ENCODE measurements around the gene RANBP9. TPM values are rescaled to one million over a fixed set of nuclear protein-coding genes. Genes with fewer than 3 reads are reported as not detected.

Gene RANBP9
- total and polyA plus RNA-seq, 2 of the 13 experiments (the other 11 are each of a cell fraction or from before 2014, with no cell fraction given): 26.6 to 30.6 TPM

- TF ChIP-seq E2F1 (CRISPR knock-in tag; IDR thresholded peaks at IDR 0.05): no peak
- TF ChIP-seq ZMYM2 (CRISPR knock-in tag; IDR thresholded peaks at IDR 0.05): no peak
- no peak for TF ChIP-seq KDM5B (CRISPR knock-in tag; IDR thresholded peaks at IDR 0.05; ENCODE audit: borderline replicate concordance)
- TF ChIP-seq NFE2L2 (IDR thresholded peaks at IDR 0.05; ENCODE audit: low read length): no peak
- no peak; the same call in 1 of the 2 replicates for TF ChIP-seq SNAPC2 (CRISPR knock-in tag; IDR thresholded peaks at IDR 0.05)
- TF ChIP-seq SRSF1 (optimal IDR thresholded peaks at IDR 0.05; ENCODE audit: low read depth, low read length): no peak
- TF ChIP-seq, protein P1, sequence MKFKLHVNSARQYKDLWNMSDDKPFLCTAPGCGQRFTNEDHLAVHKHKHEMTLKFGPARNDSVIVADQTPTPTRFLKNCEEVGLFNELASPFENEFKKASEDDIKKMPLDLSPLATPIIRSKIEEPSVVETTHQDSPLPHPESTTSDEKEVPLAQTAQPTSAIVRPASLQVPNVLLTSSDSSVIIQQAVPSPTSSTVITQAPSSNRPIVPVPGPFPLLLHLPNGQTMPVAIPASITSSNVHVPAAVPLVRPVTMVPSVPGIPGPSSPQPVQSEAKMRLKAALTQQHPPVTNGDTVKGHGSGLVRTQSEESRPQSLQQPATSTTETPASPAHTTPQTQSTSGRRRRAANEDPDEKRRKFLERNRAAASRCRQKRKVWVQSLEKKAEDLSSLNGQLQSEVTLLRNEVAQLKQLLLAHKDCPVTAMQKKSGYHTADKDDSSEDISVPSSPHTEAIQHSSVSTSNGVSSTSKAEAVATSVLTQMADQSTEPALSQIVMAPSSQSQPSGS (CRISPR knock-in tag; IDR thresholded peaks at IDR 0.05): no peak
- TF ChIP-seq ZSCAN22 (CRISPR knock-in tag; IDR thresholded peaks at IDR 0.05): no peak
- TF ChIP-seq ZNF788 (CRISPR knock-in tag; IDR thresholded peaks at IDR 0.05; ENCODE audit: borderline replicate concordance): no peak
- TF ChIP-seq ZNF75D (CRISPR knock-in tag; IDR thresholded peaks at IDR 0.05; ENCODE audit: borderline replicate concordance): no peak
- no peak for TF ChIP-seq RBAK (CRISPR knock-in tag; IDR thresholded peaks at IDR 0.05)
- TF ChIP-seq THAP9 (CRISPR knock-in tag; IDR thresholded peaks at IDR 0.05; ENCODE audit: borderline replicate concordance): no peak
- TF ChIP-seq NCOA5 (CRISPR knock-in tag; IDR thresholded peaks at IDR 0.05): no peak
- no peak for TF ChIP-seq NFE2 (CRISPR knock-in tag; IDR thresholded peaks at IDR 0.05)
- TF ChIP-seq ZNF318 (CRISPR knock-in tag; IDR thresholded peaks at IDR 0.05): no peak
Observed at GRCh38 chr6:13614126-13614925, 97.3 kb downstream of the RANBP9 start (continued).
